ENCODE measurements around the gene ACTG1.

The ACTG1 gene

GRCh38 chr17:81512562-81513371 lies at the start of gene ACTG1:
TSS of gene ACTG1 (minus strand) at chr17:81512799. CDS start at chr17:81512354, 445 bp downstream.
- in situ Hi-C loops (cut with MboI; ENCODE audit: low sequenced_read_pairs): no loop called here

DNA sequence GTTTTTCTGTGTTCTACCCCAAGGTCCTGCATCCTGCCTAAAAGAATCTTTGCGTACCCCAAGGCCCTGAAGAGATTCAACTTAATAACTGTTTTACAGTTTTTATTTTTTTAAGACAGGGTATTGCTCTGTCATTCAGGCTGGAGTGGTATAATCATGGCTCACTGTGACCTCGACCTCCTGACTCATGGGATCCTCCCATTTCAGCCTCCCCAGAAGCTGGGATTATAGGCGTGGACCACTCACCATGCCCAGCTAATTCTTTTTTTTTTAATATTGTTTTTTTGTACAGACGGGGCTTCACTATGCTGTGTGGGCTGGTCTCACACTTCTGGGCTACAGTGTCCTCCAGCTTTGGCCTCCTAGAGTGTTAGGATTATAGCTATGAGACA lies 48.9 kb upstream of the ACTG1 start:
- in situ Hi-C loops (cut with MboI; ENCODE audit: low sequenced_read_pairs): no loop called here

- in situ Hi-C loops (cut with MboI; ENCODE audit: low sequenced_read_pairs): no loop called here
Observed at GRCh38 chr17:81558941-81559806, 46.6 kb upstream of the ACTG1 start.

DNA sequence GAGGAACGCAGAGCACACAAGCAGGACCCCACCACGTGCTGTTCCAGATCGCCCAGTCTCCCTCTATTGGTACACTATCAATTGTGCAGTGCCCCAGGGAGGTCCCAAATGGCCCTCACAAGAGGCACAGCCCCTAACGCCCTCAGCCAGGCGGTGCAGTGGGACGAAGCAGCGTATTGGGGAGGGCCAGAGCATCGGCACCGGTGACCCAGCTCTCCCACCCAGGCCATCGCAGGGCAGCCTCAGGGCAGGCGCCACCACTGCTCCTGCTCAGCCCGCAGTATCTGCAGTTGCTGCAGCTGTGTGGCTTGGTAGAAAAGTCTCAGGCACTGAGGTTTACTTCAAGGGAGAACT lies 45.5 kb upstream of the ACTG1 start:
- in situ Hi-C loops (cut with MboI; ENCODE audit: low sequenced_read_pairs): no loop called here

- in situ Hi-C loops (cut with MboI; ENCODE audit: low sequenced_read_pairs): no loop called here
Observed at GRCh38 chr17:81557276-81558114, 44.9 kb upstream of the ACTG1 start.

DNA sequence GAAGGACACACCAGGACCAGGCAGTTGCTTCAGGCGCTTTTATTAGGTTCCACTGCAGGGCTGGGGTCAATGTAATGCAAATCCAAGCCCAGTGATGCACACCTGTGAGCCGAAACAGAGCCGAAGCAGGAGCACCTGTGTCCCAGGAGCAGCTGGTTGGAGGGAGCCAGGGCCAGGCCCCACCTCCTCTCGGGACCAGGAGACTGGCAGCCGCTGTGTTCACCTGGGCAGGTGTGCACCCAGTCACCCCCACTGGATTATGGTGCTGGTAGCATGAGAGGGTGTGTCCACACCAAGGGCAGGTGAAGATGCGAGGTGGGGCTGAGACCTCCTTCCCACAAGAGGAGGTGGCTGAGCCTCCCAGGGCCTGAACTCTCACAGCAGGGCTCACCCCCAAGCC lies 44.3 kb upstream of the ACTG1 start:
- in situ Hi-C loops (cut with MboI; ENCODE audit: low sequenced_read_pairs): no loop called here

- in situ Hi-C loops (cut with MboI; ENCODE audit: low sequenced_read_pairs): no loop called here
Observed at GRCh38 chr17:81556175-81556691, 43.6 kb upstream of the ACTG1 start.

DNA sequence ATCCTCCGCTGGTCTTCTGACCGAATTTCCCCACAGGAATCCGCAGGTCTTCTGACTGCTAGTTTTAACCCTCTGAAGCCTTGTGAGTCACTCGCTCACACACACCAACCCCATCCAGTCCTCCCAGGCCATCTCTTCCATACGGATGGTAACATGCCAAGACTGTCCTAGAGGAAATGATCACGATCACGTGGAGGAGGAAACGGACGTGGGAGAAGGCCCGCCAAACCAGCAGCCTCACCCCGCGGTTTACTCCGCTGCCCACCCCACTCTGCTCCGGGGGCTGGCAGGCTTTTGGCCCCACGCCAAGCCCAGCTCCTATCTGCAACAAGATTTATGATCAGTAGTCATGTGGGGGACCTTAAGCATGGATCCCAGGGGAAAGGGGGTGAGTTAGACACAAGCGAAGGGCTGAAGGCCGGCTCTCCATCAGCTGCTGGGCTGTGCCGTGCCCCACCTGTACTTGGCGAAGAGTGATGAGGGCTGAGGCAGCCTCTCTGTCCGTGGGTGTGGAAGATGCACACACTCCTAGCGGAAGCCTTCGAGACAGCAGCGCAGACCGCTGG lies 41.1 kb upstream of the ACTG1 start:
- in situ Hi-C loops (cut with MboI; ENCODE audit: low sequenced_read_pairs): no loop called here

DNA sequence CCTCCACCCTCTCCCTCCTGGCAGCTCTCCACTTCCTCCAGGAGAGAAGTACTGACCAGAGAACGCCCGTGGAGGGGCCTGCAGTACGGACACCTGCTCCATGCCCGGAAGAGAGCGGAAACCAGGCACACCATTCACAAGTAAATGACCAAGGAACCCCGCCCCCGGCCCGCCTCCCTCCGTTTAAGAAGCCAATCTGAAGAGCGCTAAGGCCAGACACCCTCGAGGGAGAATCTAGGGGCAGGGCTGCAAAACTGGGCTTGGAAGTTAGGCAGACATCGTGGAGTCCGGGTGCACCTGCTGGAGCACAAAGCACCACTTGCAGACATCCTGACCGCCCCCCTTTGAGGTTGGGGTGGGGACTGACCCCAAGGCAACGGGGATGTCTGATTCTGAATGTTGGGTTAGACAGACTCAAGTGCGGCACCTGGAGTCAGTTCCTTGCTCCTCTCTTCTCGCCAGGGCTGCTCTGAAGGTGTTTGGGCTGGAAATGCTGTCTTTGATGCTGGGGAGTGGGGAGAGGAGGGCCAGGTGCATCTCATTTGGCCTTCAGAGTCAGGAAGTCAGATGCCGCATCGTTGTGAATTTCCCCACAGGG lies 40.5 kb upstream of the ACTG1 start:
- in situ Hi-C loops (cut with MboI; ENCODE audit: low sequenced_read_pairs): no loop called here

- in situ Hi-C loops (cut with MboI; ENCODE audit: low sequenced_read_pairs): no loop called here
Observed at GRCh38 chr17:81552244-81553017, 39.8 kb upstream of the ACTG1 start, which contains the start of gene FAAP100. TSS of gene FAAP100 (minus strand) at chr17:81552353. CDS start at chr17:81552330, 23 bp downstream.

GRCh38 chr17:81551458-81552243 lies 39.1 kb upstream of the ACTG1 start:
- in situ Hi-C loops (cut with MboI; ENCODE audit: low sequenced_read_pairs): no loop called here

DNA sequence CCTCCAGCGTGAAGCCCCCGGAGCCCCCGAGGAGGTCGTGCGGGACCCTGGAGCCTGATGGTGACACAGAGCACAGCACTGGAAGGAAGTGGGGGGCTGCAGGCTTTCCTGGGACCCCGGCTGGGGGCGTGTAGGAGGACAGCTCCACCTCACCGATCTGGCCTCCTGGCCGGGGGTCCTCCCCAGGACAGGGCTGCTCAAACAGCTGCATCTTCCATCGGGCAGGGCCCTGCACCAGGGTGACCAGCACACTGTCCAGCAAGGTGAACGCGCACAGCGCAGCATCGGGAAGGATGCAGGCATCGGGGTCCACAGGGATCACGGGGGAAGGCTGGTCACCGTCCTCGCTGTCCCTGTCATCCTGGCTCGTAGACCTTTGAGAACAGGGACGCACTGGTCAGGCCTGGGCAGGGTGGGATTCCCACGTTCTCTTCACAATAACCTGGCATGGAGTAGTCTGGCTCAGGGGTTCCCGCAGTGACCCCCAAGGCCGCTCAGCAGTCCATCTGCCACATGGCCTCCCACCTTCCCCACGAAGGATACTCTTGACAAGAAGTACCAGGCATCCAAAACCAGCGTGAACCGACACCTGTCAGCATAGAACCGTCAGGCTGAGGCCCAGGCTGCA lies 38.3 kb upstream of the ACTG1 start:
- in situ Hi-C loops (cut with MboI; ENCODE audit: low sequenced_read_pairs): no loop called here

GRCh38 chr17:81550285-81550684 lies 37.7 kb upstream of the ACTG1 start:
- in situ Hi-C loops (cut with MboI; ENCODE audit: low sequenced_read_pairs): no loop called here

DNA sequence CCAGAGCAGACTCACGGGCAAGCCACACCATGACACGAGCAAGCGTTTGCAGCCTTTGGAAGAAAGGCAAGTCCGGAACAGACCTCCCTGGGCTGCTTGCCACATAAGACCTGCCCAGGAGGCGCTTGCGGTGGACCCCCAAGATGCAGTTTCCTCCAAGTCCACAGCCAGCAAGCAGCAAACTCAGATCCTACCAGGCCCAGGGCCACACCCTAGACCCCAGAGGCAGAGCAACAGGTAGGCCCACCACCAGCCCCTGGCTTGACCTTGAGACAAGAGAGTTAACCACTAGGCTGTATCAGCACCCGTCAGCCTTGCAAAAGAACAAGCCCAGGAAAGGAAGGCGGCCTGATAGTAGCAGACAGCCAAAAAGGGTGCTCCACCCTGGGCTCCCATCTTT lies 37.2 kb upstream of the ACTG1 start:
- in situ Hi-C loops (cut with MboI; ENCODE audit: low sequenced_read_pairs): no loop called here

GRCh38 chr17:81549031-81549557 lies 36.5 kb upstream of the ACTG1 start:
- in situ Hi-C loops (cut with MboI; ENCODE audit: low sequenced_read_pairs): no loop called here

DNA sequence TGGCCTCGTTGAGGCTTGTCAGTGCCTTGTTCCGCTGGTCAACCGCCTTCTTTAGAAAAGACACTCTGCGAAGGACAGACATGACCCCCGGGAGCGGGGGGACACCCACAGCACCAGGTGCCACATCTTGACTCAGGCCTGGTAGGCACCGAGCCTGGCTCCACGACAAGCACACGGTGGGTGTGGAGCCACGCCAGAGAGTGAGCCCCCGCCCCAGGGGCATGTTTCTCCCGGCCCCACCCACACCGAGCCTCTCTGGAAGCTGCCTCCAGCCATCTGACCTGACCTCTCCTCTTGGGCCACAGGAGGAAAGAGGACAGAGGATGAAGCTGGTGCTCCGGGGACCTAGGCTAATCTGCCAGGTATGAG lies 35.0 kb upstream of the ACTG1 start:
- in situ Hi-C loops (cut with MboI; ENCODE audit: low sequenced_read_pairs): no loop called here

- in situ Hi-C loops (cut with MboI; ENCODE audit: low sequenced_read_pairs): no loop called here
Observed at GRCh38 chr17:81546906-81547613, 34.5 kb upstream of the ACTG1 start.
